ENCODE data around the gene PELI2. TPM values are rescaled to one million over a fixed set of nuclear protein-coding genes. Genes with fewer than 3 reads are reported as not detected.

The PELI2 gene
- total RNA-seq, 1 donor from 2014 or later, result 8.7 TPM

- Mint-ChIP-seq H3K4me3 (ENCODE audit: unreplicated experiment) (no peak overlapping the region), H3K27me3 (ENCODE audit: low read depth) (no peaks in the 10 kb centered on the region), H3K36me3 (ENCODE audit: low read depth) (peaks cover 2% of the 10 kb centered on the region), H3K9me3 (ENCODE audit: low read depth) (no peaks in the 10 kb centered on the region), H3K27ac (ENCODE audit: unreplicated experiment) (no peak overlapping the region), H3K4me1 (ENCODE audit: low read depth) (peaks cover 4% of the 10 kb centered on the region)
- no peak for TF ChIP-seq CTCF (IDR thresholded peaks at IDR 0.05)
- DNase-seq (ENCODE audit: low spot score), result no peak
These were observed 170.9 kb downstream of the PELI2 start for GRCh38 chr14:56289155-56289554.

GRCh38 chr14:56290195-56290594, 172.0 kb downstream of the PELI2 start:
- peaks cover 2% of the 10 kb centered on the region for H3K36me3 Mint-ChIP-seq (ENCODE audit: low read depth)
- no peak for DNase-seq (ENCODE audit: low spot score)
- TF ChIP-seq CTCF (IDR thresholded peaks at IDR 0.05), result no peak
- H3K4me3 Mint-ChIP-seq (ENCODE audit: unreplicated experiment), result no peak overlapping the region
- no peaks in the 10 kb centered on the region for H3K9me3 Mint-ChIP-seq (ENCODE audit: low read depth)
- H3K4me1 Mint-ChIP-seq (ENCODE audit: low read depth), result peaks cover 4% of the 10 kb centered on the region
- H3K27me3 Mint-ChIP-seq (ENCODE audit: low read depth), result no peaks in the 10 kb centered on the region
- H3K27ac Mint-ChIP-seq (ENCODE audit: unreplicated experiment), result no peak overlapping the region

- no peaks in the 10 kb centered on the region for H3K27me3 Mint-ChIP-seq (ENCODE audit: low read depth)
- no peak overlapping the region for H3K27ac Mint-ChIP-seq (ENCODE audit: unreplicated experiment)
These were observed 174.8 kb downstream of the PELI2 start for GRCh38 chr14:56292970-56293369.

GRCh38 chr14:56293506-56293905, 175.3 kb downstream of the PELI2 start:
- H3K27me3 Mint-ChIP-seq (ENCODE audit: low read depth), result no peaks in the 10 kb centered on the region
- TF ChIP-seq CTCF (IDR thresholded peaks at IDR 0.05), result no peak
- H3K27ac Mint-ChIP-seq (ENCODE audit: unreplicated experiment), result no peak overlapping the region
- peaks cover 4% of the 10 kb centered on the region for H3K4me1 Mint-ChIP-seq (ENCODE audit: low read depth)
- H3K4me3 Mint-ChIP-seq (ENCODE audit: unreplicated experiment), result no peak overlapping the region
- peaks cover 2% of the 10 kb centered on the region for H3K36me3 Mint-ChIP-seq (ENCODE audit: low read depth)
- H3K9me3 Mint-ChIP-seq (ENCODE audit: low read depth), result no peaks in the 10 kb centered on the region
- no peak for DNase-seq (ENCODE audit: low spot score)

More at GRCh38 chr14:56292970-56293369, 174.8 kb downstream of the PELI2 start:
- H3K9me3 Mint-ChIP-seq (ENCODE audit: low read depth), result no peaks in the 10 kb centered on the region
- H3K36me3 Mint-ChIP-seq (ENCODE audit: low read depth), result peaks cover 2% of the 10 kb centered on the region
- peaks cover 4% of the 10 kb centered on the region for H3K4me1 Mint-ChIP-seq (ENCODE audit: low read depth)
- DNase-seq (ENCODE audit: low spot score), result no peak
- TF ChIP-seq CTCF (IDR thresholded peaks at IDR 0.05), result no peak
- no peak overlapping the region for H3K4me3 Mint-ChIP-seq (ENCODE audit: unreplicated experiment)

- no peak for TF ChIP-seq CTCF (IDR thresholded peaks at IDR 0.05)
- no peak overlapping the region for H3K4me3 Mint-ChIP-seq (ENCODE audit: unreplicated experiment)
- H3K9me3 Mint-ChIP-seq (ENCODE audit: low read depth), result no peaks in the 10 kb centered on the region
- H3K27ac Mint-ChIP-seq (ENCODE audit: unreplicated experiment), result no peak overlapping the region
- H3K4me1 Mint-ChIP-seq (ENCODE audit: low read depth), result peaks cover 4% of the 10 kb centered on the region
- no peaks in the 10 kb centered on the region for H3K27me3 Mint-ChIP-seq (ENCODE audit: low read depth)
- peaks cover 2% of the 10 kb centered on the region for H3K36me3 Mint-ChIP-seq (ENCODE audit: low read depth)
- no peak for DNase-seq (ENCODE audit: low spot score)
These were observed 175.9 kb downstream of the PELI2 start for GRCh38 chr14:56294128-56294527.

Data from chondrocyte (in vitro differentiated cells).